ENCODE data around the gene LDLRAD3. TPM values are rescaled to one million over a fixed set of nuclear protein-coding genes. Genes with fewer than 3 reads are reported as not detected.

LDLRAD3 gene
- total and polyA plus RNA-seq, 3 donors from 2014 or later: 7.1 to 14.6 (median 12.0) TPM

DNA sequence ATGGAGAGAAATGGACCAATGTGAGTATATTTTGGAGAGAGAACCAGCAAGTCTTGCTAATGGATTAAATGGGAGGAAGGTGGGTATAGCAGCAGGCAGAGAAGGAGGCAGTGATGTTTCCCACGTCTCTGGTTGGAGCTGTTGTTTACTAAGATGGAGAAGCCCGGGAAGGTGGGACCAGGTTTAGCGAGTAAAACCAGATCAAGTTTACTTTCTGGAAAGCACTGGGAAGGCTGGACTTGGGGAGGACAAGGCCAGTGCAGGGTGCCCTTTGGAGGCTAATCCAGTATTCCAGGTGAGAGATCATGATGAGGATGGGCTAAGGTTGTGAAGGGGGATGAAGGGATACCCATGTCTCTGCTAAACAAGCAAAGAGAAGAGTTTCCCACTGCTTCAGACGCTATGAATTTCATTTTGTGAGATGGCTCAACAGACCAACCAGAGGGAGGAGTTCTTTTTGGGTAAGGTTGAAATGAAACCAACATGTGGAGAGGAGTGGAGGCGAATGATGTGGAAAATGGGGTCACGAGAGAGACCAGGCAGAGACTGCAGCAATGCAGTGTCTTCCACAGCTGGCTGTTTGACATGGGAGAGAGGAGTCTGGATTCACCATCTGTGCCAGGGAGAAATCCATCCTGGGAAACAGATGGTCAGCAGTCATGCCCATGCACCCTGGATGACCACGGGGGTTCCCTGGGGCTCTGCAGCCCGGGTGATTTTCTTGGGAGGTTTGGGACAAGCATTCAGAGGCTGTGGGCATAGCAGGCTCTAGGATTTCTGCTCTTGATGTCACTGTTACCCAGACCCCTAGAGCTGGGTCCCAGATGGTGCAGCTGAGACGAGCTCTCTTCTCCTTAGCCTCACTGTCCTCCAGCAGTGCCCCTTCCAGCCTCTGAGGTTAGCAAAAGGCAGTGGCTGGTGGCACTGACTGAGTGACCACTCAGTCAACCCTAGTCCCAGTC is 320.4 kb downstream of the LDLRAD3 start:
- H3K27ac ChIP-seq: no peak overlapping the region

DNA sequence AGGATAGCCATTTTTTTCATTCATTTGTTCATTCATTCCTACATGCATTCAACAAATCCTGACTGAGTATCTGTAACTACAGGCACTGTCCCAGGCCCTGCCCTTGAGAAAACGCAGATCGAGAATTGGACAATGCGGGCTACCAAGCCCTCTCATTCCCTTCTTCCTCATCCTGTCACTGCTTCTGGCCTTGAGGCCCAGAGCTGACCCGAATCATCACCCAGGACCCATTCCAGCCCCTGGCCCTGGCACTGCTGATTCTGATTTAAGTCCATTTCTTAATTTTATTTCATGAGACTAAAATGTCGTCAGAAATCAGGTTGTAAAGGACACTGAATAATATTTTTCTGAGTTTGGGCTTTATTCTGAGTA is 321.1 kb downstream of the LDLRAD3 start:
- intact Hi-C loops (cut with DNase I; ENCODE audit: low total_unique reads): loop anchor here (5.0 kb wide), 1 partner anchor 648 kb away; the partner anchor contains the start of gene FJX1
- Histone ChIP-seq H3K27me3 (no peaks in the 10 kb centered on the region), H3K36me3 (ENCODE audit: low read depth, missing control alignments) (no peaks in the 10 kb centered on the region), H3K27ac (no peak overlapping the region), H3K9me3 (no peaks in the 10 kb centered on the region), H3K4me3 (no peak overlapping the region), H3K4me1 (no peaks in the 10 kb centered on the region)
- TF ChIP-seq POLR2A (IDR thresholded peaks at IDR 0.05): no peak
- TF ChIP-seq CTCF (IDR thresholded peaks at IDR 0.05): no peak
- 76 to 94% methylated on average over 5 of the region's 5 CpGs for WGBS, 2 donors
- no peak for DNase-seq

More for the DNA sequence above, 320.4 kb downstream of the LDLRAD3 start:
- Histone ChIP-seq H3K27me3 (no peaks in the 10 kb centered on the region), H3K4me1 (no peaks in the 10 kb centered on the region), H3K36me3 (ENCODE audit: low read depth, missing control alignments) (no peaks in the 10 kb centered on the region), H3K9me3 (no peaks in the 10 kb centered on the region), H3K4me3 (no peak overlapping the region)
- WGBS, 2 donors: 75 to 85% methylated on average over 8 to 9 of the region's 9 CpGs
- intact Hi-C loops (cut with DNase I; ENCODE audit: low total_unique reads): no loop called here
- TF ChIP-seq CTCF (IDR thresholded peaks at IDR 0.05) (no peak), POLR2A (IDR thresholded peaks at IDR 0.05) (no peak)
- no peak for DNase-seq

DNA sequence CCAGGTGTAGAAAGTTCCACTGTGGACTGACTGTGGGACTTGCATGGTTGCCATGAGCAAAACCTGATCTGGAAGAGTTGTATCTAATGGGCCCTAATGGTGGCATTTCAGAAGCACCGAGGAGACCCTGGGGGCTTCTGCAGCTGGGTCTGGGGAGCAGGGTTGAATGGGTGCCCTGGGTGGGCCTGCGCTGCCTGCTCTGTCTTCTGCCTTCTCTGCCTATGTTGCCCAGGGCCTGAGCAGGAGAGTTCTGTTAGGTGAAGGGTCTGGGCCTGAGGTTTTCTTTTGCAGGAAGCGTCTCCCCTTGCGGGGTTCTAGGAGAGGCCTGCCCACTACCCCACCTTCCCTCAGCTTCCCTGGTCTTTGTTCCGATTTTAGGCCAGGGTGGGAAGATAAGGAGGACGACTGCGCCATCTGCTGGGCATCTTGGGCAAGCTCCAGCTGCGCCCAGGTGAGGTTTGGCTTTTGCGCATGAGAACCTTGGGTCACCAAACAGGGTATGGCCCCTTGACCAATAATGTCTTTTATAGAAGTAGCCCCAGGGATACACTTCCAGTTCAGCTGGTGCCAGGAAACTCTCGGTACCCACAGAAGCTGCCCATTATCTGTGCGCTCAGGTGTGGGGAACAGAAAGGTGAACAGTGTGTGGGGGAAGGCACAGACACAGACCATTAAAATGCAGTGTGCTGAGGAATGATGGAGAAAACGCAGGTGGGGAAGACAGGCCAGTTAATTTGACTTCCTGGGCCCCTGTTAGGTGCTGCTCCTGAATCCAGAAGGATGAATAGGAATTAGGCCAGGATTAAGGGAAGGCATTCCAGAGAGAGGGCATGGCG is 322.1 kb downstream of the LDLRAD3 start:
- Histone ChIP-seq H3K4me3 (no peak overlapping the region), H3K27me3 (no peaks in the 10 kb centered on the region), H3K9me3 (no peaks in the 10 kb centered on the region), H3K27ac (no peak overlapping the region), H3K4me1 (no peaks in the 10 kb centered on the region), H3K36me3 (ENCODE audit: low read depth, missing control alignments) (no peaks in the 10 kb centered on the region)
- intact Hi-C loops (cut with DNase I; ENCODE audit: low total_unique reads): loop anchor here (5.0 kb wide), 1 partner anchor 649 kb away; the partner anchor contains the start of gene FJX1
- no peak for TF ChIP-seq POLR2A (IDR thresholded peaks at IDR 0.05)
- peak; percentile 66 to 78 (median 74) for TF ChIP-seq CTCF (IDR thresholded peaks at IDR 0.05)
- DNase-seq: peak; percentile 50
- 51 to 63% methylated on average over 9 to 13 of the region's 13 CpGs for WGBS, 2 donors

GRCh38 chr11:36266767-36267166 is 322.9 kb downstream of the LDLRAD3 start:
- no peaks in the 10 kb centered on the region for H3K36me3 ChIP-seq (ENCODE audit: low read depth, missing control alignments)
- H3K9me3 ChIP-seq: no peaks in the 10 kb centered on the region
- intact Hi-C loops (cut with DNase I; ENCODE audit: low total_unique reads): loop anchor here (5.0 kb wide), 1 partner anchor 649 kb away; the partner anchor contains the start of gene FJX1
- no peak for DNase-seq
- H3K4me3 ChIP-seq: no peak overlapping the region
- no peaks in the 10 kb centered on the region for H3K27me3 ChIP-seq
- no peak for TF ChIP-seq CTCF (IDR thresholded peaks at IDR 0.05)
- H3K4me1 ChIP-seq: no peaks in the 10 kb centered on the region
- H3K27ac ChIP-seq: no peak overlapping the region
- WGBS, 2 donors: 66% methylated on average over 5 of the region's 5 CpGs
